ENCODE measurements around the gene TXNDC12.
"Not testable (repeated sequence)": the region's sequence is repeated elsewhere in the genome, so short reads cannot be mapped to it uniquely, and the experiment has no call there.

The TXNDC12 gene

DNA sequence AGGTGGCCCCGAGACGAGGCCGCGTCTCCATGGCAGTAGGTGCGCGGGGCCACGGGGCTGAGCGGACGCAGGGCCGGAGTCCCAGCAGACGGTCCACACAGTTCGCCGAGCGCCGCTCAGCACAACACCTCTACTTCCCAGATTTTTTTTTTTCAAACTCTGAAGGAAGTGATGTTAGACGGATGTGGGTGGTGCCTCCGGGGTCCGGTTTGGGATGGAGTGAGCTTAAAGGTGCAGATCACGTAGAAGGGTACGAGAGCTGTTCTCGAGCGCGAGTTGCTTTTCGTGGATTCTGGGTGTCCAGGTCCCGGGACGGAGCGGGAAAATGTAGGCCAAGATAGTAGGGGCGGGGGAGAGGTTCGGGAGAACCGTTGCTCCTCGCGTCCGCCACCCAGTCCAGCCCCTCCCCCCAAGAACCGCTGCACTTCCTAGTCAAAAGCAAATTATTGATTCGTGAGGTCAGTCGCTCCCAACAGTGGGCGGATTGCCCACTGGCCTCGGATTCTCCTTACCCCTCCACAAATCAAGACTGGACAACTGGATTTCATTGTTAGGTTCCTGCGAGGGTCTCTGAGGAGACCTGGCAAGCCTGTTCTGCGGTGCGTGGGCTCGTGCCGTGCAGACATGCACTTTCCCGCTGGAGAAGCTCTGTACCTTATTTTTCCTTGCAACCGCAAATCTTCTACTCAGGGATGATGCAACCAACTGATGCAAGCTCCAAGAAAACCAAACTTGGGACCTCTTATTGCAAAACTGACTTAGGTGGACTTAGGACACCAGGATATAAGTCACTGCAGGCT lies at the start of gene TXNDC12:
TXNDC12 (minus strand) TSS at position 126 of the 800 bp plus-strand sequence; CDS start at position 31, 95 bp downstream.
- FAIRE-seq, result peak; percentile 96
- DNase-seq (ENCODE audit: insufficient read length, low spot score), result no peak

DNA sequence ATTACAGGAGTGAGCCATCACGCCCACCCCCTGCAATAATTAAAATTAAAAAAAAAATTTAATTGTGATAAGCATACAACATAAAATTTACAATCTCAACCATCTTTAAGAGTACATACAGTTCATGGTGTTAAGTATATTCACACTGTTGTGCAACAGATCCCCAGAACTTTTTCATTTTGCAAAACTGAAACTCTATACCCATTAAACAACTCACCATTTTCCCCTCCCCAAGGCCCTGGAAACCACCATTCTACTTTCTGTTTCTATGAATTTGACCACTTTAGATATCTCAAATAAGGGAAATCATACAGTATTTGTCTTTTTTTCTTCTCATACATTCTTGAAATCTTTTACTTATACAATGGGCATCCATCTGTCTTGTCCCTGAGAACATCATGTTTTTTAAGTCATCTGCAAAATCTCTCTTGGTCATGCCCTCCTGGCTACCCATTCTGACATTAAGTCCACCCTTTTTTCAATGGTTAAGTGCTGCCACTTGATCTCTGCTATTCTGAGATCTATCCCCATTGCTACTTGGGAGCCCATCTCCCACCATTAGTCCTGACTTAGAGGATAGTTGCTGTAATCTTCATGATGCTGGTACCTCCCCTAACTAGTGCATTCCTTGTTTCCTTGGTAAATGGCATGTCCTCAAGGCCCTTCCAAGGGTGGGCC lies 47.5 kb upstream of the TXNDC12 start:
- DNase-seq (ENCODE audit: insufficient read length, low spot score) (peak; percentile 9), FAIRE-seq (peak; percentile 61)

DNA sequence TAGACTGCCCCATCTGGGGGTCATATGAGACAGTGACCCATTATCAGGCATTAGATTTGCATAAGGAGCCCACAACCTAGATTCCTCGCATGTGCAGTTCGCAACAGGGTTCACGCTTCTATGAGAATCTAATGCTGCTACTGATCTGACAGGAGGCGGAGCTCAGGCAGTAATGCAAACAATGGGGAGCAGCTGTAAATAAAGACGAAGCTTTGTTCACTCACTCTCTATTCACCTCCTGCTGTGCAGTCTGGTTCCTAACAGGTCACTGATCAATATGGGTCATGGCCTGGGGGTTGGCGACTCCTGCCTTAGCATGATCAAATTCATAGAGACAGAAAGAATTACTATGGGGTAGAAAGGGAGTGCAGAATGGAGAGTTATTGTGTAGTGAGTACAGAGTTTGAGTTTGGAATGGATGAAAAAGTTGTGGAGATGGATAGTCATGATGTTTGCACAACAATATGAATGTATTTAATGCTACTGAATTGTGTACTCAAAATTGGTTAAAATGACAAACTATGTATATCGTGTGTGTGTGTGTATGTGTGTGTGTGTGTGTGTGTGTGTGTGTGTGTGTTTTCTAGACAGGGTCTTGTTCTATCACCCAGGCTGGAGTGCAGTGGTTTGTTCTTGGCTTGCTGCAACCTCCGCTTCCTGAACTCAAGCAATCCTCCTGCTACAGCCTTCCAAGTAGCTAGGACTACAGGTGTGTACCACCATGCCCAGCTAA lies 43.3 kb upstream of the TXNDC12 start:
- no peak for DNase-seq (ENCODE audit: insufficient read length, low spot score)
- no peak for FAIRE-seq

GRCh38 chr1:52096216-52096615 lies 41.2 kb upstream of the TXNDC12 start:
- FAIRE-seq, result no peak

GRCh38 chr1:52094300-52094699 lies 39.3 kb upstream of the TXNDC12 start:
- FAIRE-seq, result not testable (repeated sequence)

More at GRCh38 chr1:52096216-52096615, 41.2 kb upstream of the TXNDC12 start:
- no peak for DNase-seq (ENCODE audit: insufficient read length, low spot score)

GRCh38 chr1:52087892-52088291 lies 32.9 kb upstream of the TXNDC12 start:
- DNase-seq (ENCODE audit: insufficient read length, low spot score); FAIRE-seq: not testable (repeated sequence)

More at GRCh38 chr1:52094300-52094699, 39.3 kb upstream of the TXNDC12 start:
- not testable (repeated sequence) for DNase-seq (ENCODE audit: insufficient read length, low spot score)

GRCh38 chr1:52080014-52080415 lies 25.0 kb upstream of the TXNDC12 start:
- FAIRE-seq, result no peak
- DNase-seq (ENCODE audit: insufficient read length, low spot score), result no peak

DNA sequence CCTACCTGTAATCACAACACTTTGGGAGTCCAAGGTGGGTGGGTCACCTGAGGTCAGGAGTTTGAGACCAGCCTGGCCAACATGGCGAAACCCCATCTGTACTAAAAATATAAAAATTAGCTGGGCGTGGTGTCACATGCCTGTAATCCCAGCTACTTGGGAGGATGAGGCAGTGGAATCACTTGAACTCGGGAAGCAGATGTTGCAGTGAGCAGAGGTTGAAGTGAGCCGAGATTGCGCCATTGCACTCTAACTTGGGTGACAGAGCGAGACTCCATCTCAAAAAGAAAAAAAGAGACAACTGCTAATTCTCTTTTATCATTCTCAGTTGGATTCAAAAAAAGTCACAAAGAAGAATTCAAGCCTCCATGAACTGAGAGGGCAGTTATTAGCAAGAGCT lies 22.3 kb upstream of the TXNDC12 start:
- DNase-seq (ENCODE audit: insufficient read length, low spot score); FAIRE-seq: not testable (repeated sequence)

GRCh38 chr1:52072291-52072690 lies 17.3 kb upstream of the TXNDC12 start:
- DNase-seq (ENCODE audit: insufficient read length, low spot score) (no peak), FAIRE-seq (no peak)

DNA sequence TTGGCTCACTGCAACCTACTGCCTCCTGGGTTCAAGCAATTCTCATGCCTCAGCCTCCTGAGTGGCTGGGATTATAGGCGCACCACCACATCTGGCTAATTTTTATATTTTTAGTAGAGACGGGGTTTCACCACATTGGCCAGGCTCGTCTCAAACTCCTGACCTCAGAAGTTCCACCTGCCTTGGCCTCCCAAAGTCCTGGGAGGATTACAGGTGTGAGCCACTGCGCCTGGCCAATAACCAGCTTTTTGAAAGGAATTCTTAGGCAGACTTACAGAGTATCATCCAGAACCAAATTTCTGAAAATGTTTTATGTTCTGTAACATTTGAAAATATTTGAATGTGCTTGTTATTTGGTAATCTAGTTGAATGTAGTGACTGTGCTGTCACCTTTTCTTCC lies 15.7 kb upstream of the TXNDC12 start:
- DNase-seq (ENCODE audit: insufficient read length, low spot score), result no peak
- no peak for FAIRE-seq

DNA sequence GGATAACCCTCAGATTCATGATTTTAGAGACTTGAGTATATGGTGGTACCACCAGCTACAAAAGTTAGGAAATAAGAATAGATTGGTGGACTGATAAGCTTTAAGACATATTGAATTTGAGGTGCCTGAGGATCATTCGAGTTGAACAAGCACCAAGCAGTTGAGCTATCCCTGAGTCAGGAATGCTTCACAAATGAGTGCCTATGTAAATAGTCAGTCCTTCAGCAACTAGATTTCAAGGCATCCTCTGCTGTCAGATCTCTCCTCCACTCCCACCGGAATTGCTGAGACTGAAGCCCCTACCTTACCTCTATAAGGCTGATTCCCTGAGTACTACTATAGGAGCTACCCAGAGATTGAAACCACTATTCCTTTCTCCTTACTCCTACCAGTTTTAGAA lies 8.2 kb upstream of the TXNDC12 start:
- DNase-seq (ENCODE audit: insufficient read length, low spot score), result no peak
- FAIRE-seq, result no peak

- DNase-seq (ENCODE audit: insufficient read length, low spot score) (no peak), FAIRE-seq (no peak)
Observed at GRCh38 chr1:52060822-52061221, 5.8 kb upstream of the TXNDC12 start.

- no peak for DNase-seq (ENCODE audit: insufficient read length, low spot score)
- FAIRE-seq, result no peak
Observed at GRCh38 chr1:52059888-52060287, 4.9 kb upstream of the TXNDC12 start.

DNA sequence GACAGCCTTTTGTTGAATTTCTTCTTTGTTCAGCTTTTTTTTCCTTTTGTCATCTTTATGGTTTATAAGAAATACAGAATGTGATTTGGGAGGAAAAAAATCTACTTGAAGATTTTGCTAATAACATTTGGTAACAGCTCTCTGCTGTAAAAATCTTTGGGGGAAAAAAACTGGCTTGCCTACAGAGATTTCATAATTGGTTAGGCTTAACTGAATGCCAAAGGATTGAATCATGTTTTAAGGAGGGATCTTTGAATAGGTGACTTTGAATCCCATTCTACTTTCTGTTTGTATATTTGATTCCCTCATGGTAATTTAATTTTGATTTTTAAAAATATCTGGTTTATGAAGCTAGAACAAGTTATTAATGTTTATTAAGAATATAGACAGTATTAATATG lies 4.3 kb upstream of the TXNDC12 start:
- FAIRE-seq, result no peak

DNA sequence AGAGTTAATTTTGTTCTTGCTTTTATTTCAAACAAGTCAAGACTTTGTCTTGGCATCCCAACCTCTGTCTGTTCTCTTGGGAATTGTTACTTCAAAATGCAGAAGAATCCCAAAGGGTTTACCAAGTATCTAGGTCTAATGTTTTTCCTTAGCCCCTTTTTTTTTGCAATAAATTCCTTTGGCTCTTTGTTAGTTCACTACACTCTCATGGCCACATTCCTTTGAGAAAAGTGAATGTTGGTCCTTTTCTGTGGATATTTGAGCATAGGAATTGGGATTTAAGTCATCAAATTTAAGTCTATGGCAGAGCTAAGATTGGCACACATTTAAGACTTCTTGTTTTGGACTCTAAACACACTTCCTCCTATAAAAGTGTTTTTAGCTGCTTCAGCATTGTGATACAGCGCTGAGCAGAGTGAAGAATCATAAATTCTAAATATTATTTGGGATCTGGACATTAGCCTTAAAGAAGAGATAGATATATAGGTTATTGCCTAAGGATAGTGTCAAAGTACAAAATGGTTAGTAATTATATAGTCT lies 3.0 kb upstream of the TXNDC12 start:
- DNase-seq (ENCODE audit: insufficient read length, low spot score) (no peak), FAIRE-seq (no peak)

More for the DNA sequence above, 4.3 kb upstream of the TXNDC12 start:
- no peak for DNase-seq (ENCODE audit: insufficient read length, low spot score)

GRCh38 chr1:52057255-52057654 lies 2.3 kb upstream of the TXNDC12 start:
- no peak for DNase-seq (ENCODE audit: insufficient read length, low spot score)
- FAIRE-seq, result no peak

DNA sequence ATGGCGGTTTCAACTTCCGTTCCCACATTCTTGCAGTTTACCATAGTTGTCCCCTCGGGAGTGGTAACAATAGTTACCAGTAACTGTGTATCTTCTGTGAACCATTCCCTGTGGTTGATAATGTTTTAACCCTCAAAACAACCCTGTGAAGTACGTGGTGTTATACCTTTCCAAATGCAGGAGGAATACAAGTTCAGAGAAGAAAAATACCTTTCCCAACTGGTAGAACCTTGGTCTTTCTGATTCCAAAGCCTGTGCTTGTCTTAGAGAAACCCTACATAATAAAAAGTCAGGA lies 1.9 kb upstream of the TXNDC12 start:
- FAIRE-seq (no peak), DNase-seq (ENCODE audit: insufficient read length, low spot score) (no peak)

GRCh38 chr1:52056163-52056936 lies 1.4 kb upstream of the TXNDC12 start, which contains the start of gene BTF3L4:
BTF3L4 (plus strand) TSS chr1:52056295; CDS start chr1:52059848, 3,553 bp downstream.
- DNase-seq (ENCODE audit: insufficient read length, low spot score), result peak; percentile 67
- peak; percentile 93 for FAIRE-seq

- FAIRE-seq, result no peak
- no peak for DNase-seq (ENCODE audit: insufficient read length, low spot score)
Observed at GRCh38 chr1:52055866-52056162, 823 bp upstream of the TXNDC12 start.

- DNase-seq (ENCODE audit: insufficient read length, low spot score), result no peak
Observed at GRCh38 chr1:52054496-52055065, 410 bp downstream of the TXNDC12 start.

More at GRCh38 chr1:52054496-52055065, 410 bp downstream of the TXNDC12 start:
- no peak for FAIRE-seq

Data from GM19239 (cell line).